DND-41 (cell line): ENCODE results near the gene MDK.

Experiments used
- ATAC-seq: fragments of 200-7000 bp; cut with Tn5 transposase; 3 replicates; pipeline ENCODE4 v1.9.1; 2021; ENCODE audit warnings: low read depth; ENCODE audit not compliant: insufficient read depth
- DNase-seq: peaks from one replicate; pipeline ENCODE4 v3.0.0-alpha.2; 2020
- H2AFZ ChIP-seq: 2 replicates; pipeline ENCODE4 v1.6.0; 2012; ENCODE audit warnings: low read depth, low read length
- H3K27ac ChIP-seq: 2 replicates; pipeline ENCODE4 v1.5.1; 2012; ENCODE audit warnings: low read length, inconsistent platforms
- H3K27me3 ChIP-seq: fragments of 200-600 bp; sonication (generic); 2 replicates; pipeline ENCODE4 v1.6.0; 2012; ENCODE audit warnings: low read length, mild to moderate bottlenecking, inconsistent platforms; ENCODE audit not compliant: insufficient read depth, poor library complexity
- H3K36me3 ChIP-seq: 2 replicates; pipeline ENCODE4 v1.5.1; 2012; ENCODE audit warnings: low read length, inconsistent platforms; ENCODE audit not compliant: insufficient read depth
- H3K4me1 ChIP-seq: 2 replicates; pipeline ENCODE4 v1.5.1; 2012; ENCODE audit warnings: mild to moderate bottlenecking, low read length; ENCODE audit not compliant: insufficient read depth
- H3K4me2 ChIP-seq: 2 replicates; pipeline ENCODE4 v1.6.0; 2012; ENCODE audit warnings: mild to moderate bottlenecking, moderate library complexity, low read length, inconsistent platforms; ENCODE audit not compliant: insufficient read depth
- H3K4me3 ChIP-seq, 2 experiments: fragments of 200-600 bp in 1 of 2; shearing (Covaris generic) in 1 of 2; 2 replicates each; pipeline ENCODE4 v1.5.1; 2012 to 2016; ENCODE audit warnings: inconsistent platforms in 2 of 2, low read length in 2 of 2, mild to moderate bottlenecking in 2 of 2, low read depth in 1 of 2, moderate library complexity in 1 of 2
- H3K79me2 ChIP-seq: 2 replicates; pipeline ENCODE4 v1.6.0; 2012; ENCODE audit warnings: low read length, inconsistent platforms; ENCODE audit not compliant: insufficient read depth
- H3K9ac ChIP-seq: 2 replicates; pipeline ENCODE4 v1.6.0; 2012; ENCODE audit warnings: low read depth, mild to moderate bottlenecking, inconsistent platforms, low read length, moderate library complexity
- H3K9me3 ChIP-seq: 2 replicates; pipeline ENCODE4 v1.5.1; 2012; ENCODE audit warnings: low read length, moderate library complexity, mild to moderate bottlenecking, inconsistent platforms; ENCODE audit not compliant: insufficient read depth, severe bottlenecking
- H4K20me1 ChIP-seq: 2 replicates; pipeline ENCODE4 v1.6.0; 2012; ENCODE audit warnings: low read length; ENCODE audit not compliant: insufficient read depth
- EZH2 ChIP-seq: IDR thresholded peaks from 3 replicates; pipeline ENCODE4 v1.6.1; 2012; ENCODE audit warnings: borderline replicate concordance, low read depth, mild to moderate bottlenecking, moderate library complexity, low read length, inconsistent platforms; ENCODE audit not compliant: severe bottlenecking
- TF ChIP-seq, protein P1 (sequence below): IDR thresholded peaks from 2 replicates; pipeline ENCODE4 v1.5.1; 2012; ENCODE audit warnings: borderline replicate concordance, low read length, moderate library complexity, mild to moderate bottlenecking; ENCODE audit not compliant: poor library complexity, severe bottlenecking; ENCODE audit errors: extremely low read depth

The MDK gene

DNA sequence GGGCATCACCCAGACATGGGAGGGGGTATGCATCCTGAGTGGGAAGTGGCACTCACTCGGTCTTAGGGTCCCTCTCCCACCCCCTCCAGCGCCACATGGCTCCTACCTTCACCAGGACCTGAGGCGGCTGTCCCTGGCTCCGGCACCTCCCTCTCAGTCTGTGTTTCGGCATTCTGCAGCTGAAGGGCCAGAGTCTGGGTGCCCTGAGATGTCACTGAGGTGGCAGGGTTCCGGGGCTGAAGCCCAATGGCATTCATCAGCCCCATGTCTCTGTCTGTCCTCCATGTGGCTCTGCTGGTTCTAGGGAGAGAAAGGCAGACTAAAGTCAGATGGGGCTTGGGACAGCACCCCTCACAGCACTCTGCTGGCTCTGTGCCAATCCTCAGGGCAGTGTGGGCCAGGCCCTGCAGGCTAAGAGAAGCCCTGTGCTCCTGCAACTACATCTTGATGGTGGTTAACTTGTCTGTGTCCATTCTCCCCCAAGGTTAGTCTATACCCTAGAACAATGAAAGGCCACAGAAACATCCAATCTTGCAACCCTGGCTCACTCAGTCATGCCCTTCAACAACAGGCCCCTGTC lies 27.0 kb downstream of the MDK start:
- TF ChIP-seq, protein P1, sequence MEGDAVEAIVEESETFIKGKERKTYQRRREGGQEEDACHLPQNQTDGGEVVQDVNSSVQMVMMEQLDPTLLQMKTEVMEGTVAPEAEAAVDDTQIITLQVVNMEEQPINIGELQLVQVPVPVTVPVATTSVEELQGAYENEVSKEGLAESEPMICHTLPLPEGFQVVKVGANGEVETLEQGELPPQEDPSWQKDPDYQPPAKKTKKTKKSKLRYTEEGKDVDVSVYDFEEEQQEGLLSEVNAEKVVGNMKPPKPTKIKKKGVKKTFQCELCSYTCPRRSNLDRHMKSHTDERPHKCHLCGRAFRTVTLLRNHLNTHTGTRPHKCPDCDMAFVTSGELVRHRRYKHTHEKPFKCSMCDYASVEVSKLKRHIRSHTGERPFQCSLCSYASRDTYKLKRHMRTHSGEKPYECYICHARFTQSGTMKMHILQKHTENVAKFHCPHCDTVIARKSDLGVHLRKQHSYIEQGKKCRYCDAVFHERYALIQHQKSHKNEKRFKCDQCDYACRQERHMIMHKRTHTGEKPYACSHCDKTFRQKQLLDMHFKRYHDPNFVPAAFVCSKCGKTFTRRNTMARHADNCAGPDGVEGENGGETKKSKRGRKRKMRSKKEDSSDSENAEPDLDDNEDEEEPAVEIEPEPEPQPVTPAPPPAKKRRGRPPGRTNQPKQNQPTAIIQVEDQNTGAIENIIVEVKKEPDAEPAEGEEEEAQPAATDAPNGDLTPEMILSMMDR: no peak
- no peak for TF ChIP-seq EZH2

GRCh38 chr11:46410021-46410420 lies 28.6 kb downstream of the MDK start:
- Histone ChIP-seq H4K20me1 (peaks cover 3% of the 10 kb centered on the region; the same call in 1 of the 2 replicates), H3K36me3 (peaks cover 71% of the 10 kb centered on the region), H3K4me3 (no peak overlapping the region), H3K27ac (no peak overlapping the region), H3K27me3 (no peaks in the 10 kb centered on the region), H3K79me2 (no peaks in the 10 kb centered on the region), H3K4me2 (no peak overlapping the region), H3K4me1 (peaks cover 15% of the 10 kb centered on the region), H3K9me3 (no peaks in the 10 kb centered on the region), H3K9ac (no peak overlapping the region), H2AFZ (no peak overlapping the region)
- no peak for DNase-seq
- TF ChIP-seq EZH2: no peak
- TF ChIP-seq, protein P1: peak; percentile 34
- no peak for ATAC-seq

More for the DNA sequence above, 27.0 kb downstream of the MDK start:
- no peaks in the 10 kb centered on the region for H3K27me3 ChIP-seq
- no peaks in the 10 kb centered on the region for H3K9me3 ChIP-seq
- DNase-seq (no peak), ATAC-seq (no peak)
- no peak overlapping the region for H3K9ac ChIP-seq
- peaks cover 8% of the 10 kb centered on the region; the same call in 1 of the 2 replicates for H4K20me1 ChIP-seq
- no peaks in the 10 kb centered on the region for H3K4me1 ChIP-seq
- no peak overlapping the region for H2AFZ ChIP-seq
- H3K79me2 ChIP-seq: no peaks in the 10 kb centered on the region
- H3K4me3 ChIP-seq: no peak overlapping the region
- no peak overlapping the region for H3K27ac ChIP-seq
- H3K4me2 ChIP-seq: no peak overlapping the region
- peaks cover 71% of the 10 kb centered on the region for H3K36me3 ChIP-seq

DNA sequence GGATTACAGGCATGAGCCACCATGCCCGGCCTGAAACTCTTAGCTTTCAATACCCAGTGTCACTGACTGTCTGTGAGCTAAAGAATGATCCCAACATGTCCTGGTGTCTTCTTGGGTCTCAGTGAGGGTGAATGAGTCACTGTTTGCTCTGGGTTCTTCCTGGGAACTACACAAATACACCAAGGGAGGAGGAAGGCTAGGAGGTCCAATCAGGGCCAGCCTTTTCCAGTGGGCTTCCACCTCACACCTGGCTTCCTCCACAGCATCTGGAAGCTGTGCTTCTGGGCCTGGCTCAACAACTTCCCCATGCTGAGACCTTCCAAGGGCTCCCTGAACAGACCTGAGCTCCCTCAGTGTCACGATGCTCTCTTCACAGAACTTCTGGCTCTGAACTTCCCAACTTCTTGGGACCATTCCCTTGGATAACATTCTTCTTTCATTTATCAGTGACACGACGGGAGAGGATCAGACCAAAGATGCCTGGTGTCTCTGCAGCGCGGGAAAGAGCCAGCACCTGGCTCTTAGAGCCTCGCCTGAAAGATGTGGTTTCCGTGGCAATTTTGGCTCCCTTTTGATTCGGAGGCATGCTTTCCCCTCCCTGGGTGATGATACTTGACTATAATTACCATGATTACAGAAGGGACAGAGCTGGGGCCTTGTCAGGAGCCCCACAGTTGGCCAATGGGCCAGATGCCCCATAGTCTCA lies 32.4 kb downstream of the MDK start:
- ATAC-seq: peak; percentile 84
- no peaks in the 10 kb centered on the region for H3K9me3 ChIP-seq
- peaks cover 3% of the 10 kb centered on the region; the same call in 1 of the 2 replicates for H4K20me1 ChIP-seq
- no peak overlapping the region for H3K9ac ChIP-seq
- no peak for TF ChIP-seq EZH2
- TF ChIP-seq, protein P1: no peak
- peak; percentile 68 for DNase-seq
- H3K27ac ChIP-seq: peak overlapping the region; percentile 33; the same call in 1 of the 2 replicates
- H3K4me3 ChIP-seq: no peak overlapping the region
- no peak overlapping the region for H3K4me2 ChIP-seq
- no peaks in the 10 kb centered on the region for H3K79me2 ChIP-seq
- peaks cover 32% of the 10 kb centered on the region for H3K4me1 ChIP-seq
- no peak overlapping the region for H2AFZ ChIP-seq
- H3K27me3 ChIP-seq: no peaks in the 10 kb centered on the region
- H3K36me3 ChIP-seq: peaks cover 80% of the 10 kb centered on the region
